ENCODE data around the gene GUCY2D.

GUCY2D gene

GRCh38 chr17:7959503-7960253, 42.7 kb upstream of the GUCY2D start:
- H3K79me2 ChIP-seq = no peaks in the 10 kb centered on the region
- no peak overlapping the region for H3K4me3 ChIP-seq (ENCODE audit: low read depth, low read length)
- no peak overlapping the region for H3K4me2 ChIP-seq (ENCODE audit: low read length)
- H3K27me3 ChIP-seq (ENCODE audit: control insufficient read depth, insufficient read depth, low read length) = no peaks in the 10 kb centered on the region
- no peak overlapping the region for H3K9ac ChIP-seq
- no peaks in the 10 kb centered on the region for H3K9me3 ChIP-seq (ENCODE audit: control insufficient read depth, low read length)
- H3K36me3 ChIP-seq (ENCODE audit: control insufficient read depth, insufficient read depth, low read length) = no peaks in the 10 kb centered on the region
- TF ChIP-seq CTCF (IDR thresholded peaks at IDR 0.05) = no peak
- H3K27ac ChIP-seq = no peak overlapping the region
- no peak overlapping the region for H2AFZ ChIP-seq
- H3K4me1 ChIP-seq = no peaks in the 10 kb centered on the region

- Histone ChIP-seq H3K4me2 (ENCODE audit: low read length) (no peak overlapping the region), H2AFZ (no peak overlapping the region), H3K27me3 (ENCODE audit: control insufficient read depth, insufficient read depth, low read length) (no peaks in the 10 kb centered on the region), H3K9ac (no peak overlapping the region), H3K4me3 (ENCODE audit: low read depth, low read length) (no peak overlapping the region), H3K27ac (no peak overlapping the region), H3K4me1 (no peaks in the 10 kb centered on the region), H3K79me2 (no peaks in the 10 kb centered on the region), H3K9me3 (ENCODE audit: control insufficient read depth, low read length) (no peaks in the 10 kb centered on the region), H3K36me3 (ENCODE audit: control insufficient read depth, insufficient read depth, low read length) (no peaks in the 10 kb centered on the region)
- TF ChIP-seq CTCF (IDR thresholded peaks at IDR 0.05) = no peak
These were observed 41.0 kb upstream of the GUCY2D start for GRCh38 chr17:7961421-7961820.

GRCh38 chr17:7967751-7968150, 34.7 kb upstream of the GUCY2D start:
- H3K36me3 ChIP-seq (ENCODE audit: control insufficient read depth, insufficient read depth, low read length) = no peaks in the 10 kb centered on the region
- no peak for TF ChIP-seq CTCF (IDR thresholded peaks at IDR 0.05)
- peak overlapping the region; percentile 13 for H2AFZ ChIP-seq
- H3K27me3 ChIP-seq (ENCODE audit: control insufficient read depth, insufficient read depth, low read length) = no peaks in the 10 kb centered on the region
- H3K9ac ChIP-seq = no peak overlapping the region
- H3K79me2 ChIP-seq = no peaks in the 10 kb centered on the region
- H3K4me2 ChIP-seq (ENCODE audit: low read length) = no peak overlapping the region
- no peaks in the 10 kb centered on the region for H3K9me3 ChIP-seq (ENCODE audit: control insufficient read depth, low read length)
- no peak overlapping the region for H3K27ac ChIP-seq
- H3K4me1 ChIP-seq = no peaks in the 10 kb centered on the region
- H3K4me3 ChIP-seq (ENCODE audit: low read depth, low read length) = no peak overlapping the region

GRCh38 chr17:7969433-7969832, 33.0 kb upstream of the GUCY2D start:
- no peaks in the 10 kb centered on the region for H3K4me1 ChIP-seq
- H3K4me3 ChIP-seq (ENCODE audit: low read depth, low read length) = no peak overlapping the region
- H3K4me2 ChIP-seq (ENCODE audit: low read length) = no peak overlapping the region
- H3K27ac ChIP-seq = no peak overlapping the region
- no peaks in the 10 kb centered on the region for H3K27me3 ChIP-seq (ENCODE audit: control insufficient read depth, insufficient read depth, low read length)
- no peaks in the 10 kb centered on the region for H3K79me2 ChIP-seq
- H3K9ac ChIP-seq = no peak overlapping the region
- H3K9me3 ChIP-seq (ENCODE audit: control insufficient read depth, low read length) = no peaks in the 10 kb centered on the region
- no peaks in the 10 kb centered on the region for H3K36me3 ChIP-seq (ENCODE audit: control insufficient read depth, insufficient read depth, low read length)
- no peak overlapping the region for H2AFZ ChIP-seq
- TF ChIP-seq CTCF (IDR thresholded peaks at IDR 0.05) = no peak

GRCh38 chr17:7971651-7972050, 30.8 kb upstream of the GUCY2D start:
- Histone ChIP-seq H3K27ac (no peak overlapping the region), H3K4me1 (no peaks in the 10 kb centered on the region), H3K4me2 (ENCODE audit: low read length) (no peak overlapping the region)

More at GRCh38 chr17:7971651-7972050, 30.8 kb upstream of the GUCY2D start:
- Histone ChIP-seq H3K79me2 (no peaks in the 10 kb centered on the region), H2AFZ (no peak overlapping the region), H3K4me3 (ENCODE audit: low read depth, low read length) (no peak overlapping the region), H3K36me3 (ENCODE audit: control insufficient read depth, insufficient read depth, low read length) (no peaks in the 10 kb centered on the region), H3K9ac (no peak overlapping the region), H3K9me3 (ENCODE audit: control insufficient read depth, low read length) (no peaks in the 10 kb centered on the region), H3K27me3 (ENCODE audit: control insufficient read depth, insufficient read depth, low read length) (no peaks in the 10 kb centered on the region)
- TF ChIP-seq CTCF (IDR thresholded peaks at IDR 0.05) = no peak

Measured in parathyroid adenoma (tissue), 2 donors.